Measurements from ENCODE around the gene STAC2.

DNA sequence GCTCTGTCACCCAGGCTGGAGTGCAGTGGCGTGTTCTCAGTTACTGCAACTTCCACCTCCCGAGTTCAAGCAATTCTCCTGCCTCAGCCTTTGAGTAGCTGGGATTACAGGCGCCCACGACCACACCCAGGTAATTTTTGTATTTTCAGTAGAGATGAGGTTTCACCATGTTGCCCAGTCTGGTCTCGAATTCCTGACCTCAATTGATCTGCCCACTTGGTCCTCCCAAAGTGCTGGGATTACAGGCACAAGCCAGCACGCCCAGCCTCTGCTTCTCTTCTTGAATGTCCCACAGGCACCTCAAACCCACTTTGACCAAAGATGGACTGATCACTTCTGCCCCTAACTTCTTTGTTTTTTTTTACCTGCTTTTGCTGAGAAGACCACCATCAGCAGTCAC lies 55.2 kb downstream of the STAC2 start:
- TF ChIP-seq, protein P1, sequence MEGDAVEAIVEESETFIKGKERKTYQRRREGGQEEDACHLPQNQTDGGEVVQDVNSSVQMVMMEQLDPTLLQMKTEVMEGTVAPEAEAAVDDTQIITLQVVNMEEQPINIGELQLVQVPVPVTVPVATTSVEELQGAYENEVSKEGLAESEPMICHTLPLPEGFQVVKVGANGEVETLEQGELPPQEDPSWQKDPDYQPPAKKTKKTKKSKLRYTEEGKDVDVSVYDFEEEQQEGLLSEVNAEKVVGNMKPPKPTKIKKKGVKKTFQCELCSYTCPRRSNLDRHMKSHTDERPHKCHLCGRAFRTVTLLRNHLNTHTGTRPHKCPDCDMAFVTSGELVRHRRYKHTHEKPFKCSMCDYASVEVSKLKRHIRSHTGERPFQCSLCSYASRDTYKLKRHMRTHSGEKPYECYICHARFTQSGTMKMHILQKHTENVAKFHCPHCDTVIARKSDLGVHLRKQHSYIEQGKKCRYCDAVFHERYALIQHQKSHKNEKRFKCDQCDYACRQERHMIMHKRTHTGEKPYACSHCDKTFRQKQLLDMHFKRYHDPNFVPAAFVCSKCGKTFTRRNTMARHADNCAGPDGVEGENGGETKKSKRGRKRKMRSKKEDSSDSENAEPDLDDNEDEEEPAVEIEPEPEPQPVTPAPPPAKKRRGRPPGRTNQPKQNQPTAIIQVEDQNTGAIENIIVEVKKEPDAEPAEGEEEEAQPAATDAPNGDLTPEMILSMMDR (IDR thresholded peaks at IDR 0.05): no peak
- TF ChIP-seq POLR2A (IDR thresholded peaks at IDR 0.05) (no peak), POLR2AphosphoS5 (IDR thresholded peaks at IDR 0.05) (no peak)

All from sigmoid colon (tissue), 4 donors.